ENCODE results near the gene ANKDD1B. TPM values are rescaled to one million over a fixed set of nuclear protein-coding genes. Genes with fewer than 3 reads are reported as not detected.
"Not testable (repeated sequence)": the region's sequence is repeated elsewhere in the genome, so short reads cannot be mapped to it uniquely, and the experiment has no call there.

The ANKDD1B gene
- total and polyA plus RNA-seq, 5 donors = 0.11 to 0.71 (median 0.36) TPM

DNA sequence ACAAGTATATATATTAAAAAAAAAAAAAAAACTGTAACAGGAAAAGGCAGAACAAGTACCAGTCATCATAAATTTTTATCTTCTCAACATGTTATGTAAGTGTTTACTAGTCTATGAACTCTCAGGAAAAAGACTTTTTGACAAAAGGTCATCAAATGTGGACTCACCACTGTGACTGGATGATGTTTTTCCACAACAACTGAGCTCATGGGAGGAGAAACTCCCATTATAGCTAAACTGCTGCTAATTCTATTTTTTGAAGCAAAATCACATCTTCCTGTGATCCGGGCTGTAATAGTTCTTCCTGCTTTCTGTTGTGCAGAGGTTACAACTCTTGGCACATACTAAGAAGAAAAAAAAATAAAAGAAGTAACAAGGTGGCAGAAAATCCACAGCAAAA, 66.4 kb downstream of the ANKDD1B start:
- no peak overlapping the region for H3K4me3 ChIP-seq (ENCODE audit: low read length)
- intact Hi-C loops (cut with DNase I) = loop anchor here in 1 of 4 donors (10.0 kb wide), 1 partner anchor 293 kb away; no protein-coding TSS in a partner anchor
- no peak overlapping the region for H3K27ac ChIP-seq (ENCODE audit: low read length)
- no peaks in the 10 kb centered on the region for H3K9me3 ChIP-seq (ENCODE audit: control insufficient read depth, low read length)
- DNase-seq (no peak), ATAC-seq (no peak)
- H3K4me1 ChIP-seq (ENCODE audit: control insufficient read depth, insufficient read depth, low read length) = no peaks in the 10 kb centered on the region
- H3K27me3 ChIP-seq (ENCODE audit: control insufficient read depth, insufficient read depth) = no peaks in the 10 kb centered on the region
- 53% methylated on average over 1 of the region's 1 CpG for WGBS

DNA sequence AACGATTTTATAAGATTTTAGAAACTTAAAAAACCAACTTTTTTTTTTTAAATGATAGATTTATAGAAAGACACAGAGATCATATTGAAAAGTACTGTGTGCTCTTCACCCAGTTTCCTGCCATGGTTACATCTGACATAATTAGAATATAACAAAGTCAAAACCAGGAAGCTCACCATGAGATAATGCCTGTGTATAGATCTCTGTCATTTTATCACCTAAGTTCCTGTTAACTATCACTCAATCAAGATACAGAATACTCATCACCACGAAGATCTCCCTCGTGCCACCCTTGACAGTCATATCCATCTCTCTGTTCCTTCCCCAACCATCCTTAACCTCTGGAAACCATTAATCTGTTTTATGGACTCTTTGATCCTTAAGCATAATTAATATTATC, 66.9 kb downstream of the ANKDD1B start:
- intact Hi-C loops (cut with DNase I) = loop anchor here in 1 of 4 donors (10.0 kb wide), 1 partner anchor 293 kb away; no protein-coding TSS in a partner anchor
- no peak overlapping the region for H3K27ac ChIP-seq (ENCODE audit: low read length)

DNA sequence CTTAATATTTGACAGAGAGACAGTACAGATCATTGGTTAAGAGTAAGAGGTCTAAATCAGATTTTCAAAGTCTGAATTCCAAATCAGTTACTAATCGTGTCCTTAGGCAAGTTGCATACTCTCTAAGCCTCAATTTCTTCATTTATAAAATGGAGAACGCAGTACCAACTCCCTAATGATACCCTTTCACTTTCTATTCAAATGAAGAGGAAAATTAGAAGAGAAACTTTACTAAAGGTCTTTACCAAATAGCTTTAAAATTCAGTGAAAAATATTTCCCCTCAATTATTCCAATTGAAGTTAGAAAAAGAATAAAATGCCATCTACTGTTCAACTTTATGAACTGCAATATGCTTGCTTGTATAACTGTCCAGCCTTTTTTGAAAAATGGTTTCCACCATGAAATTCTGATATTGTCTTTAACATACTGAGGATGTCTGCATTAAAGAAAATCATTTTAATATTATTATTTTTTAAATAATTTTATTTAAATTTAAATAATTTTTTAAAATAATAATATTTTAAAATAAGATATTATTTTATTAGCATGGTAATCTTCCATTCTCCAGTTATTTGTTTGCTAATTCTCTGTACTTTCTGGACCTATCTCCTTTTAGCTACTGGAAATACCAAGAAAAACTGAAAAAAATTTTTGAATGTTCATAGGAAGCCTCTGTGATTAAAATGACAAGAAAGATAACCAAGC, 70.0 kb downstream of the ANKDD1B start:
- ATAC-seq (no peak), DNase-seq (no peak)
- Histone ChIP-seq H3K9me3 (ENCODE audit: control insufficient read depth, low read length) (no peaks in the 10 kb centered on the region), H3K4me3 (ENCODE audit: low read length) (no peak overlapping the region), H3K4me1 (ENCODE audit: control insufficient read depth, insufficient read depth, low read length) (no peaks in the 10 kb centered on the region), H3K27ac (ENCODE audit: low read length) (no peak overlapping the region), H3K27me3 (ENCODE audit: control insufficient read depth, insufficient read depth) (no peaks in the 10 kb centered on the region)
- intact Hi-C loops (cut with DNase I) = loop anchor here in 2 of 4 donors (5.0 to 10.0 kb wide), 2 partner anchors 104 to 446 kb away; partner anchors contain the start of gene ANKRD31 (in 1 of the 2)
- WGBS = 37% methylated on average over 2 of the region's 2 CpGs

More for the DNA sequence above, 66.9 kb downstream of the ANKDD1B start:
- ATAC-seq (no peak), DNase-seq (no peak)
- Histone ChIP-seq H3K4me3 (ENCODE audit: low read length) (no peak overlapping the region), H3K4me1 (ENCODE audit: control insufficient read depth, insufficient read depth, low read length) (no peaks in the 10 kb centered on the region), H3K9me3 (ENCODE audit: control insufficient read depth, low read length) (no peaks in the 10 kb centered on the region), H3K27me3 (ENCODE audit: control insufficient read depth, insufficient read depth) (no peaks in the 10 kb centered on the region)
- 60% methylated on average over 3 of the region's 3 CpGs for WGBS

DNA sequence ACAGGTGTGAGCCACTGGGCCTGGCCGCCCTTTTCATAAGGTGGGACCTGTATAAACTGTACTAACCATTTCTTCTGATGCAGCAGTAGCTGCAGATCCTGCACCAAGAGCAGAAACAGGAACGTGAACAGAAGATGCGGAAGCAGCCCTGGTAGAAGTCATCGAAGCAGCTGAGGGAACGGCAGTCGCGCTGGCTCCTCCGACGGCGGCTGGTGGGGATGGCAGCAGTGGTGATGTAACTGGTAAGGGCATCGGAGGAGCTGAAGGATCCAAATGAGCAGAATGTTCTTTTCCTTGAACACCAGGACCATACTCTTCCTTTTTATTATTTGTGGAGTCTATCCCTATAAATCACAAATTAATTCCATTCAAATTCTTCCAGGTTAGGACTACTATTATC, 73.9 kb downstream of the ANKDD1B start:
- DNase-seq (peak in 1 of 3 donors; percentile 30), ATAC-seq (no peak)
- H3K4me1 ChIP-seq (ENCODE audit: control insufficient read depth, insufficient read depth, low read length) = no peaks in the 10 kb centered on the region
- no peak overlapping the region for H3K4me3 ChIP-seq (ENCODE audit: low read length)
- H3K27ac ChIP-seq (ENCODE audit: low read length) = no peak overlapping the region
- 95% methylated on average over 11 of the region's 11 CpGs for WGBS
- intact Hi-C loops (cut with DNase I) = loop anchor here in 1 of 4 donors (10.0 kb wide), 1 partner anchor 450 kb away; the partner anchor contains the start of gene ANKRD31
- no peaks in the 10 kb centered on the region for H3K9me3 ChIP-seq (ENCODE audit: control insufficient read depth, low read length)
- no peaks in the 10 kb centered on the region for H3K27me3 ChIP-seq (ENCODE audit: control insufficient read depth, insufficient read depth)

DNA sequence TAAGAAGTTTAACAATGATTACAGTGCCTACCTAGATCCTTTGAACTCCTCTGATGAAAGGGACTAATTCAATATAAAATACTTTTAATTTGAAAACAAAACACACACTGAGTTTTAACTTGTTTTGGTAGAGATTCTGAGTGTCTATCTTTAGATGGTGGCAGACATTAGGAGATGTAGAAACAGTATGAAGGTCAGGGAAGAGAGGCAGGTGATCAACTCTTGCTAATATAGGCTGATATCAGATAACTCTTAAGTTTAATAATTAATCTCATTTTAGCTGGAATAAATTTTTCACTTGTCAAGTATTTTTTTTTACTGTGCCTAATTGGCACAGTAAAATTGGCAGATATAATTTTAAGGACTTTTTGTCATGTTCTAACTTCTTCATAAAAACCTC, 75.2 kb downstream of the ANKDD1B start:
- Histone ChIP-seq H3K9me3 (ENCODE audit: control insufficient read depth, low read length) (no peaks in the 10 kb centered on the region), H3K27ac (ENCODE audit: low read length) (no peak overlapping the region), H3K4me1 (ENCODE audit: control insufficient read depth, insufficient read depth, low read length) (no peaks in the 10 kb centered on the region), H3K27me3 (ENCODE audit: control insufficient read depth, insufficient read depth) (no peaks in the 10 kb centered on the region), H3K4me3 (ENCODE audit: low read length) (no peak overlapping the region)
- DNase-seq = no peak
- intact Hi-C loops (cut with DNase I) = loop anchor here in 1 of 4 donors (10.0 kb wide), 1 partner anchor 452 kb away; the partner anchor contains the start of gene ANKRD31
- ATAC-seq = no peak

DNA sequence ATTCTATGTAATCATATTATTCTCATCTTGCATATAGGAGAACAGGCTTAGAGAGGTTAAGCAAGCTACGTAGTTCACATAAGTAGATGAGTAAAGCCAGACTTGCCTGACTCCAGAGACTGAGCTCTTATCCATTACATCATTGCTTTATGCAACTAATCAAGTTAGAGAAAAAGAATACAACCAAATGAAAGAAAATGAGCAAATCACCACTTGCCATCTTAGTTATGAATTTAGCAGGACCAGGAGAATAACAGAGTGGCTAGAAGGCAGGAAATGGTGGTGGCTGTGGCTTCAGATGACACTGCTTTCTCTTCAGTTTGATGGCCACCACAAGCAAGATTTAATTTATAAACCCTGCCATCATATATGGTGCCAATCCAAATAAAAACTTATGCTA, 79.4 kb downstream of the ANKDD1B start:
- WGBS = 95% methylated on average over 1 of the region's 1 CpG
- DNase-seq (no peak), ATAC-seq (no peak)
- Histone ChIP-seq H3K27me3 (ENCODE audit: control insufficient read depth, insufficient read depth) (no peaks in the 10 kb centered on the region), H3K4me1 (ENCODE audit: control insufficient read depth, insufficient read depth, low read length) (no peaks in the 10 kb centered on the region), H3K27ac (ENCODE audit: low read length) (no peak overlapping the region), H3K9me3 (ENCODE audit: control insufficient read depth, low read length) (no peaks in the 10 kb centered on the region), H3K4me3 (ENCODE audit: low read length) (no peak overlapping the region)
- intact Hi-C loops (cut with DNase I) = no loop called here

DNA sequence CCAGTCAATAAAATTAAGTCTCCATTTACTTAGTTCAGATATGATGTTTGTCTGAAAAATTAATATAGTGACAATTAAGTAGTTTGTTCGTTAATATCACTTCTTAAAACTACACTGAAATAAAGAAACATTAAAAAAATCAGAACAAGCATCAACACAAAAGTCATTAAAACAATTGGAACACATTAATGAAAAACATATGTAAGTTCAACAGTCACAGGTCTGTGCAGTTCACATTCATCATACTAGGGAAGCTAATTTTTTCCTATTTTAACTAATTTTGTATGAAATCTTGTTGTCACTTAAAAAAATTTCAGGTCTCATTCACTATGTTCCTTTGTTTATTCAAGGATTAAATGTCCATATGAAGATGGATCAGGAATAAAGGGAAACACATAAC, 83.5 kb downstream of the ANKDD1B start:
- no peak for DNase-seq
- Histone ChIP-seq H3K27me3 (ENCODE audit: control insufficient read depth, insufficient read depth) (no peaks in the 10 kb centered on the region), H3K27ac (ENCODE audit: low read length) (no peak overlapping the region), H3K4me1 (ENCODE audit: control insufficient read depth, insufficient read depth, low read length) (no peaks in the 10 kb centered on the region), H3K9me3 (ENCODE audit: control insufficient read depth, low read length) (no peaks in the 10 kb centered on the region), H3K4me3 (ENCODE audit: low read length) (no peak overlapping the region)
- intact Hi-C loops (cut with DNase I) = no loop called here
- 96% methylated on average over 1 of the region's 1 CpG for WGBS
- ATAC-seq = no peak

DNA sequence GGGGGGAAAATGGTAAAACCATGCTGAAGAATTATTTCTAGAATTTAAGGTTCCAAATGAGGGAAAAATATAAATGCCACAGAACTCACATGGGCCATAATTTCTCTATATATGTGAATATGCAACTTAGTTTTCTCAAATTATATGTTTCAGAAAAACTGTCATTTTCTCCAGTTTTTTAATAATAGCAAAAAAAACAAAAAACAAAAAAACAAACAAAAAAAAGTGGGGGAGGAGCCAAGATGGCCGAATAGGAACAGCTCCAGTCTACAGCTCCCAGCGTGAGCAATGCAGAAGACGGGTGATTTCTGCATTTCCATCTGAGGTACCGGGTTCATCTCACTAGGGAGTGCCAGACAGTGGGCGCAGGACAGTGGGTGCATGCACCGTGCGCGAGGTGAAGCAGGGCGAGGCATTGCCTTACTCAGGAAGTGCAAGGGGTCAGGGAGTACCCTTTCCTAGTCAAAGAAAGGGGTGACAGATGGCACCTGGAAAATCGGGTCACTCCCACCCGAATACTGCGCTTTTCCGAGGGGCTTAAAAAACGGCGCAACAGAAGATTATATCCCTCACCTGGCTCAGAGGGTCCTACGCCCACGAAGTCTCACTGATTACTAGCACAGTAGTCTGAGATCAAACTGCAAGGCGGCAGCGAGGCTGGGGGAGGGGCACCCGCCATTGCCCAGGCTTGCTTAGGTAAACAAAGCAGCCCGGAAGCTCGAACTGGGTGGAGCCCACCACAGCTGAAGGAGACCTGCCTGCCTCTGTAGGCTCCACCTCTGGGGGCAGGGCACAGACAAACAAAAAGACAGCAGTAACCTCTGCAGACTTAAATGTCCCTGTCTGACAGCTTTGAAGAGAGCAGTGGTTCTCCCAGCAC, 84.5 kb downstream of the ANKDD1B start:
- H3K4me1 ChIP-seq (ENCODE audit: control insufficient read depth, insufficient read depth, low read length); H3K9me3 ChIP-seq (ENCODE audit: control insufficient read depth, low read length); DNase-seq; H3K27ac ChIP-seq (ENCODE audit: low read length); intact Hi-C loops (cut with DNase I); H3K27me3 ChIP-seq (ENCODE audit: control insufficient read depth, insufficient read depth); ATAC-seq; H3K4me3 ChIP-seq (ENCODE audit: low read length): not testable (repeated sequence)
- 89% methylated on average over 22 of the region's 22 CpGs for WGBS

DNA sequence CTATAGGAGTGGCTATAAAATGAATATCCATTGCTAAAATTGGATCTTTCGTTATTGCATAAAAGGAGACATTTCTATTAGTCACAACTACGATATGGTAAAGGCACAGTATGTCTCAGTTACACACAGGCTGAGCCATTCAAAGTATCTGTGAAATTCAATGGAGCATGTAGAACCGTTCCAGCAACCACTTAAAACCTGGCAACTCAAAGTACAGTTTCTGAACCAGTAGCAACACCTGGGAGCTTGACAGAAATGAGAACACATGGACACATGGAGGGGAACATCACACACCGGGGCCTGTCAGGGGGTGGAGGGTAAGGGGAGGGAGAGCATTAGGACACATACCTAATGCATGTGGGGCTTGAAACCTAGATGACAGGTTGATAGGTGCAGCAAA, 90.6 kb downstream of the ANKDD1B start:
- intact Hi-C loops (cut with DNase I) = no loop called here
- H3K4me1 ChIP-seq (ENCODE audit: control insufficient read depth, insufficient read depth, low read length) = no peaks in the 10 kb centered on the region
- no peaks in the 10 kb centered on the region for H3K9me3 ChIP-seq (ENCODE audit: control insufficient read depth, low read length)
- no peaks in the 10 kb centered on the region for H3K27me3 ChIP-seq (ENCODE audit: control insufficient read depth, insufficient read depth)
- DNase-seq (no peak), ATAC-seq (no peak)
- no peak overlapping the region for H3K27ac ChIP-seq (ENCODE audit: low read length)
- 67% methylated on average over 4 of the region's 4 CpGs for WGBS
- no peak overlapping the region for H3K4me3 ChIP-seq (ENCODE audit: low read length)

DNA sequence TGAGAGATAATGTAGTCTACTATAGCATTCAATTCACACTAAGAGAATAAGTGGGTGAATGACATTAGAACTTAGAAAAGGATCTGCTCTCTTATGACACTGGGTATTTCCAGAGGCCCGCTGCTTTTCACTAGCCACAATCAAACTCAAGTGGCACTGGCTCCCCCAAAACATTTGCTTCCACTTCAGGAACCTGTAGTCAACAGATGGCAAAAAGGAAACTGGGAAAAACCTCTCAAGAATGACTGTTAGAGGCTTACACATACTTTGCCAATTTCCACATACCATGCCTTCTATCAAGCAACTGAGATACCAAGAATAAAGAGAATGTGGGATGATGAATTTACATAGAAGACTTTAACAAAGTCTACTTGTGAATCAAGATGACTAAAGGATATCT, 94.8 kb downstream of the ANKDD1B start:
- DNase-seq (no peak), ATAC-seq (no peak)
- Histone ChIP-seq H3K27me3 (ENCODE audit: control insufficient read depth, insufficient read depth) (no peaks in the 10 kb centered on the region), H3K27ac (ENCODE audit: low read length) (no peak overlapping the region), H3K4me1 (ENCODE audit: control insufficient read depth, insufficient read depth, low read length) (peaks cover 2% of the 10 kb centered on the region), H3K9me3 (ENCODE audit: control insufficient read depth, low read length) (no peaks in the 10 kb centered on the region), H3K4me3 (ENCODE audit: low read length) (no peak overlapping the region)
- 89% methylated on average over 1 of the region's 1 CpG for WGBS
- intact Hi-C loops (cut with DNase I) = no loop called here

DNA sequence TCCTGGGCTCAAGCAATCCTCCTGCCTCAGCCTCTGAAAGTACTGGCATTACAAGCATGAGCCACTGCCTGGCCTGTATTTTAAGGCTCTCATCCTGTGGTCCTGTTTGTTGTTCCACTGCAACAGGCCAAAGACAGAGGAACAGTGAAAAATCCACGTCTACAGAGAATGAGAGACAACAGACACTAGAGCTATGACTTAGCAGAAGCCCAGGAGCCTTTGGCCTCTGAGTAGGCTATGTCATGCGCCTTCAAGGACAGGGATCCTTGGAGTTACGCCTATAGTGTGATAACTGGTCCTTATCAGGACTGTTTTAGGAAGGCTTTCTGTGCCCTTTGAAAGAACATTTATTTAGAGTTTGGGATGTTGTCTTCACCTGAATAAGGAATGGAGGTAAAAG, 95.5 kb downstream of the ANKDD1B start:
- Histone ChIP-seq H3K27ac (ENCODE audit: low read length) (no peak overlapping the region), H3K27me3 (ENCODE audit: control insufficient read depth, insufficient read depth) (no peaks in the 10 kb centered on the region), H3K4me3 (ENCODE audit: low read length) (no peak overlapping the region), H3K4me1 (ENCODE audit: control insufficient read depth, insufficient read depth, low read length) (peaks cover 2% of the 10 kb centered on the region), H3K9me3 (ENCODE audit: control insufficient read depth, low read length) (no peaks in the 10 kb centered on the region)
- DNase-seq (no peak), ATAC-seq (no peak)
- 94% methylated on average over 3 of the region's 3 CpGs for WGBS
- intact Hi-C loops (cut with DNase I) = no loop called here

Measured in right cardiac atrium (tissue), 5 donors.